HG02642 (cell line): ENCODE measurements around the gene ANGPTL2.

Experiments
- ATAC-seq: cut with Tn5 transposase; IDR thresholded peaks from one replicate; pipeline ENCODE4 v1.9.1; 2021; ENCODE audit warnings: mild to moderate bottlenecking; ENCODE audit not compliant: unreplicated experiment, poor library complexity

ANGPTL2 gene

DNA sequence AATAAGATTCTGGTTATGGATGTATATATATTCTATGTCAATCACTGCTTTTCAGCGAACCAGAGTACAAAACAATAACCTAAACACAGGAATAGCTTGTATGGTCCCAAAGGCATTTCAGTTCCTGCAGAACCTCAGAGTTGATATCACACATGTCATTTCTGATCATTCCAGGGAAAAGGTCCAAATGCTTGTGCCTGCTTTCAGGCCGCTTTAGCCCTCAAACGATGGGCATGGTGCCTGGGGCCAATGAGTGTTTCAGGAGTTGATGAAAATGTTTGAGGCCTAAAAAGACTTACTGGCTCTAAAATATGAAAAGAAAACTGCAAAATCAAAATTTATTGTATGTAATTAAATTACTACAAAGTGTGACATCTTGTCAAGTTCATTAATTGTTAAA is 22.8 kb downstream of the ANGPTL2 start:
- no peak for ATAC-seq

DNA sequence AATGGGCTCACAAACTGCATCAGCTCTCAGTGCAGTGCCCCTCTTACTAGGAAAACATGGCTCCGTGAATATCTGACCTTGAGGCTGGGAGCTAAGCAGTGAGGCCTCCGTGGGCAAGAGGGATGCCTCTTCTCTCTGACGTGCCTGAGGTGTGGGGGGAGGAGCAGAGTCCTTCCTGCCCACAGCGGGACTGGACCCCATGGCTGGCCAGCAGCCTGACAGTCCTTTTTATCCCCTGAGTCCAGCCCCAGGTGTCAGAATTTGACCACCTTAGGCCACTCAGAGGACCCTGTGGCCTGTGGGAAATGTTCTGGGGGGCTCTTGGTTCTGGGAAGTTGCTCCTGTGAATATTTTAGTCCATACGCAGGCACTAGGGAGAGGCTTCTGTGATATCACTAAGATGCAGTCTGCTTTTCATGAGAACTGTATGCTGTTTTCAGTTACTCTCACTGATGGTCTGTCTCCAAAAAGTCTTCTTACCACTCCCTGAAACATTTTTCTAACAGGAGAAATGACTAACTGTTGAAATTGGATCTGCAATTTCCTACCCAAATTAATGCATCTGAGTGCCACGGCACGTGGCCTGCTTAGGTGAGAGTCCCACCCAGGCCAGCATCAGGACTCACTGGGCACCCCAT is 23.4 kb downstream of the ANGPTL2 start:
- no peak for ATAC-seq

DNA sequence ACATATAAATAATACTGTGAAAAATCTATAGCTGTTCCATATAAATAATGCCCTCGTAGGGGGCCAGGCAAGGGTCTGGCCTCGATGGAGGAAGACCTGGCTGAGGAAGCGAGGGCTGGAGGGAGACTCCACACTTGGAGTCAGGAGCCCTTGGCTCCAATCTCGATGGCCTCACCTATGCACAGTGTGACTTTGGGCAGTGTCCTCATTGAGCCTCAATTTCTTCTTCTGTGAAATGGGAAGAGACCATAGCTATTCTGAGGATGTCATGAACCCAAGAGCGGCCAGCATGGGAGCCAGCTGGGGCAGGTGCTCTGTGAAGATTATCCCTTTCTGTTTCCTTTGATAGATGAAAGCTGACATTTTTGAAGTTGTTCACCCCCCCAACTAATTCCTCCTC is 24.8 kb downstream of the ANGPTL2 start:
- ATAC-seq: no peak

DNA sequence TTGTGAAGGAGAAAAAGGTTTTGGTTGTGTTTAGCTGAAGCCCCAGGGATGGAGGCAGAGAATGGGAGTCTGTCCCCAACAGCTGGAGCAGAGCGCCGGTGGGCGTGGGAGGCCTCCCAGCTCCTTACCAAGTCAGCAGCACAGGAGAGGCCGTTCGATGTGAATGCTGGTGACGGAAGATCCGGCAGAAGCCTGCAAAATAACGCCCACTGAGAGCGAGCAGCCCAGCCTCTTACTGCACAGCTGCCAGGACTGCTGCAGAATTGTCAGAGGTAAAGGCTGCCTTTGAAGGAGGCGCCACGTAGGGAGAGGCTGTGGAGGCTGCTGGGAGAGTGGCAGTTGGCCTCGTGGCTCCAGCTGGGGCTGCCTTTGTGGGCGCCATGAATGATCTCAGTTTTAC is 26.2 kb downstream of the ANGPTL2 start:
- ATAC-seq: no peak

DNA sequence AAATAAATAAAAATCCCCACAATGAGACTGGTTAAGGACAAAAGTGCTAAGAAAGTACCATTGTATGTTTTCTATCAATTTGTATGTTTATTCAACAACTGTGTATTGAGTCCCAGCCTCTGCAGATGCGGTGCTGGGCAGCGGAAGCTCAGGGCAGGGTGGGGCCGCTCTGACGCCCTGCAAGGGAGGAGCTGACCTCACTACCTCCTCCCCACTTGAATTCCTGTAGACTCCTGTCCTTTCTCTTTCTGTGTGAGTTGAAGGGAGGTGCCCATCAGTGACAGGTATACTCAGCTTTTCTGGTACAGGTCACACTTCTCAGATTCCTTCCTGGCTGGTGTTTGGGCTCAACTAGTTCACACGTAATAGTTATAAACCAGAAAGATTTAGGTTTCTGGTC is 27.0 kb downstream of the ANGPTL2 start:
- ATAC-seq: no peak

DNA sequence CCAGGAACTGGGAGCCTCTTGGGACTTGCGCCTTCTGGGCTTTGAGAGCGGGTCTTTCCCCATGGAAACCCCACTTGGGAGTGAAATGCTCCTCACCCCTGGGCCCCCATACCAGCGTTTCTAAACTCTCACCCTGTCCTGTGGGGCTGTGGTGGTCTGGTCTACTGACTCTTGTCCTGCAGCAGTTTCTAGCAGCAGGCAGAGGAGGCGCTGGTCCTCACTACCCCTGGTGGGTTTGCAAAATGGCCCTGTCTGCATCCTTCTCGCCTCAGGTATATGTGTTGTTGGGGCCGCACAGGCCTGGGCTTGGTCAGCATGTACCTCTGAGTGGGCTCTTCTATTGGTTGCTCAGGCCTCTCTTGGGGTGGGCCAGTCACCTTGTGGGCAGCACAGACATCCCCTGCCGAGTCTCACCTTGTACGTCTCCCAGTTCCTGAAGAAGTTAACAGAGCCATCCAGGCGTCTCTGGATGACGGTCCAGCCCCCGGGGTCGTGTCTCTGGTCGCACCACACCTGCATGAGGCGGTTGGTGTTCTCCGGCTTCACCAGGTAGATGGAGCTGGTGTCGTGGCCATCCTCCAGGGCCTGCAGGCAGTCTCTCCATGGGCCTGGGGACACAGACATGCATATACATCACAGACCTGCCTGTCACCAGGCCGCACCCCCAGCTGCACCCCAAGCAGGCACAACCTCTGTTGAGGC is 29.0 kb downstream of the ANGPTL2 start:
- ATAC-seq: no peak

DNA sequence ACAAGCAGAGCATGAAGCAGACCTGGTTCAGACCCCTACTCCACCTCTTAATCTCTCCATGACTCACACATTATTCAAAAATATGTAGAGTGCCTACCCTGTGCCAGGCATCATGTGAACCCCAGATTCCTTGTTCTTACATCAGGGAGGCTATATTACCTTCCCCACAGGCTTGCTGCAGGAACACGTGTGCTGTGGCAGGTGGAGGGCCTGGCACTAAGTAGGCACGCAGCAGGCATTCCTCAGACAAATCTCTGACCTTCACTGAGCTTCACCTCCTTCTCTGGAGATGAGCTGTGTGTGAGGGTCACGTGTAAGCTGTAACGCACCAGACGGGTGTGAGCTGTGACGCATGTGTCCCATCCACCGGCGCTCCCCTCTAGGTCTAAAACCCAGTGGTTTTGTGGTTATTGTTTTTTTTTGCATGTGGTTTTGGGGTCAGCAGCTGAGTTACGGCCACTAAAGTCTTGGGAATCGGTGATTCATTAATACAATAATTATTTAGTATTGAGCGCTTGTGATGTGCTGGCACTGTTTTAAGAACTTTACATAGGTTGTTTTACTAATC is 30.3 kb downstream of the ANGPTL2 start:
- ATAC-seq: no peak

DNA sequence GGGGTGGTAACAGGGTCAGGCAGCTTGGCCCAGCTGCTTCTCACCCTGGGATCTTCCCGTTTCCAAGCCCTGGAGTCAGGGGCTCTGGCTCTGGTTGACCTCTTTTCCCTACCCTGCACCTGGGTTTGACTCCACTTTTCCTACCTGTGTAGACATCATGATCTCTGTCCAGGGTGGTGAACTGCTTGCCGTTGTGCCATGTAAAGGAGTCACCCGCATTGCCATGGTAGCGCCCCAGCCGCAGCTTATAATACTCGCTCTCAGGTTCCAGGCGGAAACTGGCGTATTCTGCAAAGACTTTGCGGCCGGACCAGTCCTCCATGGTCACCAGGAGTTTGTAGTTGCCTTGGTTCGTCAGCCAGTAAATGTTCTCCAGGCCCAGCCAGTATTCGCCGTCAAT is 30.9 kb downstream of the ANGPTL2 start:
- no peak for ATAC-seq

DNA sequence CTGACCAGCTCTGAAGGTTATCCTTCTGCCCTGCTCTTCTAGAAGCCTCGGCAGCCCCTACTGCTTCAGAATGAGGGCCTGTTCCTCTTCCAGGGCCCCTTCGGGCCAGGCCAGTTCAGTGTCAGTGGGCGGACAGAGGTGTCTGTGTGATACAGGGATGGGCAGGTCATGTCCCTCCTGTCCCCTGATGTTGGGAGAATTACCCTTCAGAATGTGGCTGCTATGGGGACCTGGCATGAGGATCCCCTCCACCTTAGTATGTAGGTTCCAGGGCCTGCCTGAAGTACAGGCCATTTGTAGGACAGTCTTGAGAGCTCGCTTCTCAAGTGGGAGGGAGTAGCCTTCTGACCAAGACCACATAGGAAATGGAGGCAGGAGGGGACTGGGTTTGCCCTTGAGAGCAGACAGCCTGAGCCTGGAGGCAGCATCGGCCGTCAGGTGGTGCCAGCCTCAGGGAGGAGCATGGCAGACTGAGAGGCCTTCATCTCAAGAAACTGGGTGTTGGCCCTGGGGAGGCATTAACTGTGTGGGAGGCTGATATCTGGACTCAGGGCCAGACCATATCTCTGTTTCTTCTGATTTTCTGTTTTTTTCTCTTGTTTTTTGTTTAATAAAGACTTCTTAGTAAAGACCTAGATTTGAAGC is 32.0 kb downstream of the ANGPTL2 start:
- ATAC-seq: no peak

DNA sequence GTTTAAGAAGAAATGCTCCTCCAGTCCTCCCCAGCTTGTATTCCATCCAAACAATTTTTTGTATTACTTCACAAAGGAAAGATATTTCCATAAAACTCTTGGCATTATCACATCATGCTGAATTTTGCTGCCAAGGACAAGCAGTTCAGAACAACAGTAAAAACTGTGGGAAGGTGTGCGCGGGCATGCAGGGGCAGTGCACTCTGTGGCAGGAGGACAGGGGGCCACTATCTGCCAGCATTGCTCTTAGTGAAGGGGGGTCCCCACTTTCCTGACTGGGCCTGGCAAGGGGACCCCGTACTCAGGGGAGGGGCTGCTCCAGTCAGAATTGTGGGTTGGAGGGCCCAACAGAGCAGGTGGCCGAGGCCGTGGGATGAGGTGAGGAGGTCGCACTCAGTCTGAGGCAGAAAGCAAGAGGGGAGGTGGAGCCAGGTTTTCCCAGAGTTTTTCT is 32.8 kb downstream of the ANGPTL2 start:
- ATAC-seq: no peak

DNA sequence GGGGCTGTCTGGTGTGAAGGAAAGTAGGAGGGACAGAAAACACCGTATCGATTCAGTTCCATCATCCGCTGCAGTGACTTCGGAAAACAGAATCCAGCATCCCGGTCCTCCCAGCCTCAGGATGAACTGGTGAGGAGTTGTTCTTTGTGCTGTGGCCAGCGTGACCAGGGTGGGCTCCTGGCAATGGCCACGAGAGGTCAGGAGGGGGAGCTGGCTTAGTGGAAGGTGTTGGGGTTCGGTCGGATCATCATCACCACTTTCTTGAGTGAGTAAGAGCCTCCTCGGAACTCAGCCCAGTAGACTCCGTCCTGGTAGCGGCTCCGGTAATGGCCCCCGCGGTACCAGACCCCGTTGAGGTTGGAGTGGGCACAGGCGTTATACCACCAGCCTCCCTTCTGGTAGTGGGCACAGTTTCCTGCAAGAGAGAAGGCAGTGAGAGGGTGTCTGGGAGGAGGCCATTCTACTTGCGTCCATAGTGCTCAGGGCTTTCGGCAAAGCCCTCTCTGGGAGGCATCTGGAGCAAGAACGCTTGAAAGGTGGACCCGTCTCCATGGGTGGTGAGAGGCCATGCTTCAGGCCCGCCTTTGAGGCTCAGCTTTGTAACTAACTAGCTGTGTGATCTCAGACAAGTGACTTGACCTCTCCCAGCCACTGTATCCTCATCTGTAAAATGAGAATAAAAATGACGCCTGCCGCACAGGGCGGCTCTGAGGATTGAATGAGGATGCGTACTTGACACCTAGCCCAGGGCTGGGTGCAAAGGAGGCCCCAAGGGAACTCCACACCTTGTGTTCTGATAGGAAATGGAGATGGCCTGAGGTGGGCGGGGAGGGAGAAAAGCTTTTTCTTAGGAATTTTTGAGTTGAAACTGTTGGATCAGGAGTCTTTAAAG is 33.5 kb downstream of the ANGPTL2 start:
- ATAC-seq: no peak

DNA sequence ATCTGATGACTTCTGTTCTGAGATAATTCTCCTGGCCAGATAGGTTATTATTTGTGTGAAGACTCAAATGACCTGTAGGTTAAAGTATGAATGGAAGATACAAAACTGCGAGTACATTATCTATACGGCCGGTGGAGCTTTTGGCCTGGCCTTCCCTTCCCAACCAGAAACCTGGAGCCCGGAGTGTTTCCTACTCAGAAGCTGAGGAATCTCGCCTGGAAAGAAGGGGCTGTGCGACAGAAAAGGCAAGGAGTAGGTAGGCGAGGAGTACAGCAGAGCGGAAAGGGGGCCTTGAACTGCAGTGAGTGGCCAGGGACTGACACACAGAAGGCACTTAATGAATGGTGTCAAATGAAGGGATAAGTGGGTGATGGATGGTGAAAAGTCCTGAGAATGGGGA is 34.6 kb downstream of the ANGPTL2 start:
- ATAC-seq: no peak

DNA sequence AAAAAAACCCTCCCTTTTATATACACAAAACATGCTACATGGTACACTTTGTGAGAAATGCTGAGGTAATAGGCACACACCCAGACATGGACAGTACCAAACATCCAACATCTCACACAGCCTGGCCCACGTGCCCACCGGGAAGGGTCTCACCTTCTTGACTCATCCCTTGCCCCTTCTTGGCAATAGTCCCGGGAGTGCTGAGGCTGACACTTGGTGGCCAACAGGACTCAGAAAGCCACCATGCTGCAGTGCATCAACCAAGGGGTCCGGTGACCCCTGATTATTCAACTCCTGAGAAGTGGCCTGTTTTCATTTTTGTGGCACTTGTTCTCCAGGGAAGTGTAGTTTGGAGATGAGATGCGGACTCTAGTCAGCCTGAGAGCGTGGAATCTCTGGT is 35.0 kb downstream of the ANGPTL2 start:
- no peak for ATAC-seq

DNA sequence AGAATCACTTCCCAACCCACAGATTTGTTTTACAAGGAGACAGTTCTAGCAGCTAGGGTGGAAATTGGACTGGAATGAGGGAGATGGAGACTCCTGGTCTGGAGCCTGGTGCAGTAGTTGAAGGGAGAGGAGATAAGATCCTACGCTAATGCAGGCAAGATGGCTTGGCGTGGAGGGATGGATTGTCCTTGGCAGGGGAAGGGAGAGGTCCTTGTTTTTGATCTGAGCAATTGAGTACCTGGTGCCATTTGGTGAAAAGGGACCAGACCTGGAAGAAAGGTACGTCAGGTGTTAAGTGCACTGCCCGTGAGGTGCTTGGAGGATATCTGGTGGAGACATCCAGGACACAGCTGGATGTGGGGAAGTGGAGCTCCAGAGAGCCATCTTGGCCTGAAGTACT is 35.7 kb downstream of the ANGPTL2 start:
- ATAC-seq: no peak

DNA sequence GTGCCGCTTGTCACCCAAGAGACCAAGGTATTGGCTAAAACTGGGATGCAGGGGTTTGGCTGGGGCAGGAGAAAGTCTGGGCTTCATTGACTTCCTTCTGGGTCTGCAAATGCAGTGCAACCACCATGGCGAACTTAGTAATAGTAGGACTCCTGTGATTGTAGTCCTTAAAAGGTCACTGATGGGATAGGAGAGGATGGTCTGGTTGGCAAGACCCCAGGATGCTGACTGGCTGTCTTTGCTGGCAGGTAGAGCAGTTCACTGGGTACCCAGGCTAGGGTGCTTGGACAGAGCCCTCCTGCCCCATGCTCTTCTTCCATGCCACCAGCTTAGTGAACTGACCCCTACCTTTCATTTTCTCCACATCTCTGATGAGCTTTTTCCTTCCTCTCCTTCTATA is 37.2 kb downstream of the ANGPTL2 start:
- no peak for ATAC-seq

DNA sequence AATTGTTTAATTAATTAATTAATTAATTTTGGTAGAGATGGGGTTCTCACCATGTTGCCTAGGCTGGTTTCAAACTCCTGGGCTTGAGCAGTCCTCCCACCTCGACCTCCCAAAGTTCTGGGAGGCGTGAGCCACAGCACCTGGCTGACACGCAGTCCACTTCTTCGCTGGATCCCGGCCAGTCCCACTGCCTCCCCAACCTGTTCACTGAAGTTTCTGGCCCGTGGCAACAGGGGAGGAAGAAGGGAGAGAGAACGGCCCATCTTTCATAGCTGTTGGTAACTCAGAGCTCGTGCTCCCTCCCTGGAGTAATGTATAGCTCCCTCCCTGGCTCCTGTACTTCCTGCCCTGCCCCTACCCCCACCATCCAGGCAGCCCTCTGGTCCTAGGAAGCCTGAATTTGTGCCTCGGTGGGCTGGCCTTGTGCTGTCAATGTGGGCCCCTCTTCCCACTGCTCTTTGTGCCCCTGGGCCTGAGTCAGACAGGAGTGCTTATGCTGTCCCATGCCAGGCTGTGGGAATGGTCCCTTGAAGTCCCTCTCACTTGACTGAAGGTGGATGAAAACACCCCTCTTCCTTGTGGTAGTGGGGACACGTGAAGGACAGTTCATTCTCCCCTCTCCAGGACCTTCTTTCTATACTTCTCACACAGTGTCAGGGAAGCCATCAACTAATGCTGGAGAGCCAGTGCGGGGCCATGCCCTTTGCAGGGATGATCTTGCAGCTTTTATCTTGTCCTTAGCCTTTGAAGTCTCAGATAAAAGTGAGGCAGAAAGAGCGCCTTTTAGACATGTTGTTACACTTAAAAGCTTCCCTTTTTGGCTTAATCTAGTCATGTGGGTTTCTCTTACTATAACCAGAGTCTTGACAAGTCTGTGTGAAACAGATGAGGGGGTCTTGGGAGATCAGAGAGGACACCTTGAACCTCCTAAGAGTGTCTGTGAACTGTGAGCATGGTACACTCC is 38.1 kb downstream of the ANGPTL2 start:
- no peak for ATAC-seq

DNA sequence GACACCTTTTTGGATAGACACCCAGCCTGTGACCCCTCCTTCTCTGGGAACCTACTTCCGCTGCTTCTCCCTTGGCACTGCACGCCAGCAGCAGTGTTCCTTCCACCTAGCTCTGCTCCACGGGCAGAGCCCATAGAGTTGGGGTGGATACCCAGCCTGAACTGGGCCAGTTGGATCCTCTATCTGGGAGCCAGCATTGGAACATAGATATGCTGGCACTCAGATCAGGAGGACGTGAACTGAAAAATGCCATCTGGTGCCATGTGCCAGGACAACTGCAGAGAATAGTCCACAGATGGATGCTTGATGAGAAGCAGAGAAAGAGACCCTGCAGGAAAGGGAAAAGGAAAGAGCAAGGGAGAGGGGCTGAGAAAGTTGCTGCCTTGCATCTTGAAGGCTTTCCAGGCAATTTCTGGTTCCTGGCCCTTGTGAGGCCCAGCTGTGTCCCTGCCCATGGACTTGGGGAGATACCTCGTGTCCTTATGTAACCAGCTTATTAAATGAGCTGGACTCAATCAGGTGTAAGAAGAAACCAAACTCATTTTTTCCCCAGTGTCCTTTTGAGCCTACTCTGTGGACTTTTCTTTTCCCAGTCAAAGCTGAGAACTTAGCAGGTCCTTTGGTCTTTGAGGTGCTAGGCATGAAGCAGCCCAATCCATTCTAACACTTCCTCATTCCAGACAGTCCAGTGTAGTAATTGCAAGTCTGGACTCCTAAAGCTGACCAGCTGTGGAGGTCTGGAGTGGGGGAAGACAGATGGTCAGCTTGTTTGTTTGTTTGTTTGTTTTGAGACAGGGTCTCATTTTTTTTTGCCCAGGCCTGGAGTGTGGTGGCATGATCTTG is 39.1 kb downstream of the ANGPTL2 start:
- no peak for ATAC-seq
